Sigmoid colon (tissue), 7 donors: Measurements from ENCODE around the gene TRIM47. TPM values are rescaled to one million over a fixed set of nuclear protein-coding genes. Genes with fewer than 3 reads are reported as not detected.

Experiments used
- DNase-seq: peaks from one replicate; pipeline ENCODE4 v3.0.0-alpha.2; 2019
- H3K27ac ChIP-seq, 4 donors: fragments of 200-600 bp; sonication (generic); one replicate each; pipeline ENCODE4 v1.5.1; 2016 to 2019; ENCODE audit warnings: mild to moderate bottlenecking in 1 of 4
- H3K27me3 ChIP-seq, 3 donors: fragments of 200-600 bp; sonication (generic); one replicate each; pipeline ENCODE4 v1.5.1; 2019; ENCODE audit warnings: mild to moderate bottlenecking in 1 of 3
- H3K36me3 ChIP-seq, 4 donors: fragments of 200-600 bp; sonication (generic); one replicate each; pipeline ENCODE4 v1.5.1; 2016 to 2019
- H3K4me1 ChIP-seq, 4 donors: fragments of 200-600 bp; sonication (generic); one replicate each; pipeline ENCODE4 v1.5.1; 2017 to 2019
- H3K4me3 ChIP-seq, 4 donors: fragments of 200-600 bp; sonication (generic); one replicate each; pipeline ENCODE4 v1.5.1; 2017 to 2019; ENCODE audit warnings: mild to moderate bottlenecking in 2 of 4, moderate library complexity in 1 of 4
- H3K9me3 ChIP-seq, 4 donors: fragments of 200-600 bp in 3 of 4; sonication (generic) in 3 of 4; one replicate each; pipeline versions ENCODE4 v1.5.1 to v1.6.1; 2013 to 2019
- CTCF ChIP-seq, 4 experiments: fragments of 450-650 bp in 3 of 4; fragments of 200-600 bp in 1 of 4; IDR thresholded peaks; one replicate each; pipeline ENCODE4 v1.5.1; 2016 to 2019; ENCODE audit warnings: antibody characterized with exemption in 4 of 4, mild to moderate bottlenecking in 3 of 4, moderate library complexity in 2 of 4
- EP300 ChIP-seq, 4 donors: sonication (generic); formaldehyde crosslinking; IDR thresholded peaks; one replicate each; pipeline ENCODE4 v1.6.1; 2017; ENCODE audit warnings: antibody characterized with exemption in 4 of 4
- POLR2A ChIP-seq, 2 donors: fragments of 450-650 bp; IDR thresholded peaks; one replicate each; pipeline ENCODE4 v1.6.1; 2016; ENCODE audit warnings: antibody characterized with exemption in 2 of 2, mild to moderate bottlenecking in 2 of 2, moderate library complexity in 2 of 2
- POLR2AphosphoS5 ChIP-seq, 4 donors: sonication (generic); formaldehyde crosslinking; IDR thresholded peaks; one replicate each; pipeline ENCODE4 v1.6.1; 2017; ENCODE audit warnings: antibody characterized with exemption in 4 of 4
- WGBS, 2 donors: extraction: QIAGEN DNeasy Blood & Tissue Kit; methylation state at CpG; one replicate each; pipeline ENCODE4 v1.1.7; 2013; 5-methylcytosine and 5-hydroxymethylcytosine counted together
- intact Hi-C: fragments of 100-400 bp; cut with DNase I; formaldehyde crosslinking; loops from one replicate; pipeline ENCODE4 v1.15.1; 2023
- polyA plus RNA-seq, 3 donors: library from polyadenylated mRNA; stranded (reverse); fragments of 200-250 nt; gene quantifications; one replicate each; pipeline ENCODE4 v1.2.3, GENCODE V29; 2013
- total RNA-seq, 4 donors: library from RNA; depleted of rRNA; stranded (reverse); fragments of >200 nt; gene quantifications; one replicate each; pipeline ENCODE4 v1.1.0, GENCODE V29; 2016
- donor health status: healthy with polysubstance abuse.
- donor health status: Bipolar disorder and iron deficiency.
- donor health status: healthy.

TRIM47 gene
- total and polyA plus RNA-seq, 7 donors = 27.8 to 41.0 (median 39.0) TPM

DNA sequence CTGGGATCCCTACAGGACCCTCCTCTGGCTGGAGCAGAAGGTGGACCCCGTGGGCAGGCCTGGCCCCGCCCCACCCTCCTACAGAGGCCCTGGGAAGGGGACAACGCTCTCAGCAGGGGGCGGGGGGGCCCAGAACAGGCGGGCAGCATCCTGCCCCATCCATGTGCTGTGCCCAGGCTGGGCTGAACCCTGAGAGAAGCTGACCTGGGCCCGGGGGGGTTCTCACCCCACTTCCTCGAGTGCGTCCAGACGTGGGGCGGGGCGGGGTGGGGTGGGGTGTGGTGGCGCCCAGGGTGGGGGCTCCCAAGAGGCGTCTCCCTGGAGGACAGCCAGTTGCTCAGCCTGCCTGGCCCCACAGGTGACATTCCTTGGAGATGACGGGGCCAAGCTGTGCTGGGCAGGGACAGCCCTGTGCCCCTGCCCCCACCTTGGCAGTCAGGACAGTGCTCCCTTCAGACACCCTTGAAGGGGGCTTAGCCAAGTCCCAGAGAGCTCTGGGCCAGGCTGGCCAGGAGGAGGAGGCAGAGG, 33.8 kb downstream of the TRIM47 start:
- Histone ChIP-seq H3K27me3 (no peaks in the 10 kb centered on the region), H3K36me3 (peaks cover 35 to 55% (median 38%) of the 10 kb centered on the region in 4 donors), H3K27ac (peak overlapping the region; percentile 65 to 78 (median 72)), H3K9me3 (no peaks in the 10 kb centered on the region), H3K4me1 (peaks cover 0 to 45% (median 37%) of the 10 kb centered on the region in 4 donors), H3K4me3 (peak overlapping the region in 2 of 4 donors; percentile 18 to 38)
- intact Hi-C loops = no loop called here
- DNase-seq = peak; percentile 71
- no peak for TF ChIP-seq POLR2AphosphoS5 (IDR thresholded peaks at IDR 0.05)
- TF ChIP-seq EP300 (IDR thresholded peaks at IDR 0.05) = no peak
- TF ChIP-seq POLR2A (IDR thresholded peaks at IDR 0.05) = no peak
- TF ChIP-seq CTCF (IDR thresholded peaks at IDR 0.05) = no peak
- 5 to 18% methylated on average over 14 of the region's 14 CpGs for WGBS, 2 donors

DNA sequence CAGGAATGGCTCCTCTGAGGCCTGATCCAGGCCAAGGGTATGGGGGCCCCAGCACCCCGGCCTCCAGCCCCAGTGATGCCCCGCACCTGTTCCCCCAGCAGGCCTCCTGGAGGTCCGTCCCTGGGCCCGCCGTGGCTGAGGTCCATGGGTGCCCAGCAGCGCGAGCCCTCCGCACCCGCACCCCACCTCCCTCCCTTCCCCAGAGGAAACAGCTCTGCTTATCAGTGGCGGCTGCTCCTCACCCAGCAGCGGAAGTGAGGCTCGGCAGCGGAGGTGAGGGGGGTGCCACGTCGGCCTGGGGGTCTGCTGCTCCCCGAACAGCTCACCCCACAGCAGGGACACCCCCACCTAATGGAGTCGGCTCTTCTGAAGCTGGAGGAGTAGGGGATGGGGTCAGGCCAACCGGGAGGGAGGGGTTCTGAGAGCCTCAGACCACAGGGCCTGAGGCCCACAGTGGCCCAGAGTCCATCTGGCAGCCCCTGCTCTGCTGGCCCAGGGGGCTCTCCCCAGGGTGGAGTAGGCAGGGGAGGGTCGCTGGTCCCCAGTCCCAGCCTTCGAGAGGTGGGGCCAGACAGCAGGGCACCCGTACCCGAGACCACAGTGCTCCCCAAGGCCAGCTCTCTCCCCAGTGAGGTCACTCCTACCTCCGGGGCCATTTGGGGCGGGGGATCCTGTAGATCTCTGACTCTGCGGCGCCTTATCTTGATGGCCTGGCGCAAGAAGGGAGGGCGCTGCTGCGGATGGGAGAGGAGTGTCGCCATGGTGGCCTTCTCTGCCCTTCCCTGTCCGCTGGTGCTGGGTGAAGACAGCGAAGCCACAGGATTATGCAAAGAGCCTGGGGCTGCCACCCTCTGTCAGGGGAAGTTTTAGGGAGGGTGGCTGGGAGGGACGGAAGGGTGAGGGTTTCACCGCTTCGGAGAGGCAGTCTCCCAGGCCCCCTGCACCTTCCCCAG, 34.5 kb downstream of the TRIM47 start, which contains the start of gene UNC13D:
UNC13D (minus strand) TSS at position 828 of the 953 bp plus-strand sequence; CDS start at position 761, 67 bp downstream.
- Histone ChIP-seq H3K27ac (peak within 1 kb of the TSS; percentile 65 to 78 (median 72)), H3K27me3 (no peaks in the 10 kb centered on the region), H3K9me3 (no peaks in the 10 kb centered on the region), H3K4me1 (peaks cover 0 to 37% (median 31%) of the 10 kb centered on the region in 4 donors), H3K36me3 (peaks cover 28 to 52% (median 31%) of the 10 kb centered on the region in 4 donors), H3K4me3 (peak within 1 kb of the TSS in 3 of 4 donors; percentile 4 to 38 (median 18))
- TF ChIP-seq POLR2A (IDR thresholded peaks at IDR 0.05) (no peak), EP300 (IDR thresholded peaks at IDR 0.05) (no peak), CTCF (IDR thresholded peaks at IDR 0.05) (no peak), POLR2AphosphoS5 (IDR thresholded peaks at IDR 0.05) (no peak)
- WGBS, 2 donors = 26 to 33% methylated on average over 35 of the region's 35 CpGs
- intact Hi-C loops = no loop called here
- peak; percentile 66 for DNase-seq

DNA sequence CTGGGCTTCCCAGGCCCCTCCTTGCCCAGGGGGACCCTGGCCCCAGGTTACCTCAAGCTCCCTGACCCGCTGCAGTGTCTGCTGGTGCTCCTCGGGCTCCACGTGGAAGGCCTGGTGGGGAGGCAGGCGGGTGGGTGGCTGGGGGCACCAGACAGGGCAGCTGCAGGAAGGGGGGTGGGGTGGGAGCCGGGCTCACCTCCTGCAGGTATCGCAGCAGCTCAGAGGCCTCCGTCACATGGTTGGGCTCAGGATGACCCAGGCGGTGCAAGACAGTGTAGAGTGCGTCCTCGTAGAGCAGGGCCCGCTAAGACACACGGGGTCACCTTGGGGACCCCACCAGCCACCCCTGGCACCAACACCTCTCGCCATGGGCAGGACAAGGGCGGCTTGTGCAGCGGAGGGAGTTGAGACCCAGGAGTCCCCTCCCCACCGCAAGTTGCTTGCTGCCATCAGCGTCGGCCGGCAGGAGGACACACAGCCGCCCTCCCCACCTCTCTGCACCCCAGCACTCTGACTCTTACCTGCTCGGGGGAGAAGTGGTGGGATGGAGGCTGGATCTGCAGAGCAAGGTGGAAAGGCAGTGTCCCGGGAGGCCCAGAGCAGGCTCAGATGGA, 35.3 kb downstream of the TRIM47 start:
- Histone ChIP-seq H3K36me3 (peaks cover 21 to 44% (median 24%) of the 10 kb centered on the region in 4 donors), H3K27me3 (no peaks in the 10 kb centered on the region), H3K4me1 (peaks cover 0 to 30% (median 25%) of the 10 kb centered on the region in 4 donors), H3K27ac (peak overlapping the region in 1 of 4 donors; percentile 78), H3K4me3 (peak overlapping the region in 2 of 4 donors; percentile 18 to 38), H3K9me3 (no peaks in the 10 kb centered on the region)
- WGBS, 2 donors = 58 to 78% methylated on average over 22 of the region's 22 CpGs
- intact Hi-C loops = no loop called here
- DNase-seq = no peak
- TF ChIP-seq CTCF (IDR thresholded peaks at IDR 0.05) (no peak), POLR2A (IDR thresholded peaks at IDR 0.05) (no peak), POLR2AphosphoS5 (IDR thresholded peaks at IDR 0.05) (no peak), EP300 (IDR thresholded peaks at IDR 0.05) (no peak)

DNA sequence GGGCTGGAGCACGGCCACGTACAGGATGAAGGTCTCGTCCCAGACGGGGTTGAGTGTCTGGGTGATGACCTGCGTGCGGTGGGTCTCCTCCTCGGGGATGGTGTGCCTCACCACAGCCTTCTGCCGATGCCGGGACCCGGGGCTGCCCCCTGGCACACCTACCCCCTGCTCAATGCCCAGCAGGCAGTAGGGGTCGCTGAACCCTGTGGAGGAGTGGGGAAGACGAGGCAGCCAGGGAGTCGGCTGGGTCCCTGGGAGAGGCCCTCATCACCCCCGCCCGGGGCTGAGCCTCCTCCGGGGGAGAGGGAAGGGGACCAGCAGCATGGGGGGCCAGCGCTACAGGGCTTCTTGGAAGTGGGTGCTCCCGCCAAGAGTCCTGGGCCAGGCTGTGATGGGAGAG, 36.0 kb downstream of the TRIM47 start:
- peak; percentile 65 for DNase-seq
- no peak for TF ChIP-seq EP300 (IDR thresholded peaks at IDR 0.05)
- TF ChIP-seq POLR2A (IDR thresholded peaks at IDR 0.05) = no peak
- TF ChIP-seq POLR2AphosphoS5 (IDR thresholded peaks at IDR 0.05) = no peak
- intact Hi-C loops = no loop called here
- H3K27me3 ChIP-seq = no peaks in the 10 kb centered on the region
- WGBS, 2 donors = 85 to 89% methylated on average over 18 of the region's 18 CpGs
- H3K9me3 ChIP-seq = no peaks in the 10 kb centered on the region
- H3K4me1 ChIP-seq = peaks cover 0 to 25% (median 21%) of the 10 kb centered on the region in 4 donors
- peaks cover 15 to 38% (median 17%) of the 10 kb centered on the region in 4 donors for H3K36me3 ChIP-seq
- no peak overlapping the region for H3K4me3 ChIP-seq
- H3K27ac ChIP-seq = no peak overlapping the region
